ENCODE measurements around the gene VOPP1. TPM values are rescaled to one million over a fixed set of nuclear protein-coding genes. Genes with fewer than 3 reads are reported as not detected.

VOPP1 gene
- total RNA-seq, 1 experiment from 2014 or later, result 30.3 TPM

DNA sequence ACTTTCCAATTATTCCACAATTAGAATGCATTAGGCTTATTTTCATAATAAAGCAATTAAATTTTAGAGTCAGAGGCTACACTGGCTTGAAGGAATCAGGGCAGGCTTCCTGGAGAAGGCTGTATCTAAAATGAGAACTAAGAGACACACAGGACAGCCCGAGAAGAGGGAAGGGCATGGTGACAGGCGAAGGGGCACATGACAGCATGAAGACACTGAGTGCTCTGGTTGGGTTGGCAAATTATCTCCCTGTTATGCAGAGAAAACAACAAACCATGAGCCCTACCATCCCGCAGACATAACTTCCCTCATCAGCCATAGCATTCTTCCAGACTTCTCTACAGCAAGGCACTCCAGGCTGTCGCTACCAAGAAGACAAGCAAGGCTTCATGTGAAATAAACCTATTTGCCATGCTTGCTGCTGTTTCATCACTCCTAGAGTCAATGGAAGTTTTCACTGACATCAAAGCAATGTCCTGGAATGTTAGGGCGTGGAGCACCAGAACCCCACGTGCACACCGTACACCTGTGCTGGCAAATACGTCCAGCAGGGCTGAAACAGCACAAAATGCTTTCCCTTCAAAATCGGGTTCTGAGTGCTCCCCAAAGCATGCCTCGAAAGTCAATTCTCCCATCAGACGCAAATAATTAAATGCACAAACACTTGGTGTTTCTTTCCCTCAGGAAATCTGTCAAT, 21.3 kb downstream of the VOPP1 start:
- TF ChIP-seq ZFX (IDR thresholded peaks at IDR 0.05) (no peak), JUND (IDR thresholded peaks at IDR 0.05) (no peak), FOSL1 (IDR thresholded peaks at IDR 0.05; ENCODE audit: low read depth) (no peak), ATF3 (IDR thresholded peaks at IDR 0.05) (no peak), SIN3A (IDR thresholded peaks at IDR 0.05; ENCODE audit: low read depth) (no peak), CEBPB (IDR thresholded peaks at IDR 0.05; ENCODE audit: low read depth) (no peak), SP1 (IDR thresholded peaks at IDR 0.05; ENCODE audit: low read depth) (no peak), CBX3 (IDR thresholded peaks at IDR 0.05; ENCODE audit: low read depth) (no peak), YY1 (IDR thresholded peaks at IDR 0.05; ENCODE audit: extremely low read depth, insufficient replicate concordance, low read depth, low read length) (no peak), REST (IDR thresholded peaks at IDR 0.05; ENCODE audit: low read depth) (no peak), EGR1 (IDR thresholded peaks at IDR 0.05; ENCODE audit: low read depth) (no peak), POLR2A (IDR thresholded peaks at IDR 0.05; ENCODE audit: borderline replicate concordance, extremely low read depth, insufficient read depth, insufficient read length) (no peak), ZBTB33 (IDR thresholded peaks at IDR 0.05; ENCODE audit: extremely low read depth, insufficient replicate concordance, low read length) (no peak), TCF7L2 (IDR thresholded peaks at IDR 0.05; ENCODE audit: borderline replicate concordance, extremely low read depth, insufficient read depth, insufficient read length) (no peak), SRF (IDR thresholded peaks at IDR 0.05; ENCODE audit: low read depth) (no peak), ZNF274 (IDR thresholded peaks at IDR 0.05; ENCODE audit: low read depth, low read length) (no peak)
- TF ChIP-seq, protein P1, sequence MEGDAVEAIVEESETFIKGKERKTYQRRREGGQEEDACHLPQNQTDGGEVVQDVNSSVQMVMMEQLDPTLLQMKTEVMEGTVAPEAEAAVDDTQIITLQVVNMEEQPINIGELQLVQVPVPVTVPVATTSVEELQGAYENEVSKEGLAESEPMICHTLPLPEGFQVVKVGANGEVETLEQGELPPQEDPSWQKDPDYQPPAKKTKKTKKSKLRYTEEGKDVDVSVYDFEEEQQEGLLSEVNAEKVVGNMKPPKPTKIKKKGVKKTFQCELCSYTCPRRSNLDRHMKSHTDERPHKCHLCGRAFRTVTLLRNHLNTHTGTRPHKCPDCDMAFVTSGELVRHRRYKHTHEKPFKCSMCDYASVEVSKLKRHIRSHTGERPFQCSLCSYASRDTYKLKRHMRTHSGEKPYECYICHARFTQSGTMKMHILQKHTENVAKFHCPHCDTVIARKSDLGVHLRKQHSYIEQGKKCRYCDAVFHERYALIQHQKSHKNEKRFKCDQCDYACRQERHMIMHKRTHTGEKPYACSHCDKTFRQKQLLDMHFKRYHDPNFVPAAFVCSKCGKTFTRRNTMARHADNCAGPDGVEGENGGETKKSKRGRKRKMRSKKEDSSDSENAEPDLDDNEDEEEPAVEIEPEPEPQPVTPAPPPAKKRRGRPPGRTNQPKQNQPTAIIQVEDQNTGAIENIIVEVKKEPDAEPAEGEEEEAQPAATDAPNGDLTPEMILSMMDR (IDR thresholded peaks at IDR 0.05 in 2 of 3, conservative IDR thresholded peaks at IDR 0.05 in 1 of 3; ENCODE audit: borderline replicate concordance in 1 of 3, insufficient read depth in 1 of 3, low read depth in 2 of 3, low read length in 2 of 3), result no peak
- intact Hi-C loops (cut with micrococcal nuclease), result no loop called here
- Histone ChIP-seq H3K4me3 (replicated peaks in 1 of 2; ENCODE audit: low read depth in 1 of 2, low read length in 2 of 2) (no peak overlapping the region), H3K27ac (ENCODE audit: low read depth, low read length) (no peak overlapping the region), H3K36me3 (ENCODE audit: control insufficient read depth in 1 of 2, insufficient read depth in 2 of 2, low read length in 2 of 2) (no peaks in the 10 kb centered on the region), H4K20me1 (ENCODE audit: insufficient read depth) (no peaks in the 10 kb centered on the region), H3K79me2 (ENCODE audit: insufficient read depth, low read length) (peaks cover 27% of the 10 kb centered on the region; the same call in 1 of the 2 replicates), H3K9me3 (ENCODE audit: control insufficient read depth in 1 of 2, insufficient read depth in 1 of 2, low read depth in 1 of 2, low read length in 2 of 2) (no peaks in the 10 kb centered on the region), H3K9ac (ENCODE audit: low read length) (no peak overlapping the region), H3K4me1 (ENCODE audit: control insufficient read depth in 1 of 2, insufficient read depth in 2 of 2, low read length in 2 of 2) (peaks cover 24 to 44% of the 10 kb centered on the region in 2 experiments), H3K27me3 (ENCODE audit: insufficient read depth, low read length) (no peaks in the 10 kb centered on the region), H2AFZ (ENCODE audit: low read depth, low read length, poor library complexity, severe bottlenecking) (no peak overlapping the region), H3K4me2 (ENCODE audit: low read length) (no peak overlapping the region), H3K9me2 (ENCODE audit: insufficient read depth) (no peaks in the 10 kb centered on the region)
- POLR2A ChIA-PET, result no interaction called here
- CTCF ChIA-PET, result interaction anchor here (0.6 to 0.8 kb wide), 3 partner anchors 10 to 23 kb away, joined by 3 to 4 read pairs (median 4); no protein-coding TSS in a partner anchor
- no TSS peak for BruUV-seq (replicated peaks)
- DNase-seq (ENCODE audit: low read depth, low spot score) (no peak), ATAC-seq (no peak)
- RAD21 ChIA-PET (ENCODE audit: low non-redundant PET in 1 of 2, low total read pairs in 2 of 2, uncharacterized antibody in 2 of 2, unreplicated experiment in 2 of 2), result no interaction called here

Measured in HCT116 (cell line).